HG03159 (cell line): ENCODE measurements around the gene PLPPR3.

Experiments used
- ATAC-seq: cut with Tn5 transposase; IDR thresholded peaks from one replicate; pipeline ENCODE4 v1.9.1; 2021; ENCODE audit warnings: mild to moderate bottlenecking, moderate library complexity; ENCODE audit not compliant: unreplicated experiment

The PLPPR3 gene

GRCh38 chr19:810077-810855 is 11.5 kb downstream of the PLPPR3 start:
- no peak for ATAC-seq

DNA sequence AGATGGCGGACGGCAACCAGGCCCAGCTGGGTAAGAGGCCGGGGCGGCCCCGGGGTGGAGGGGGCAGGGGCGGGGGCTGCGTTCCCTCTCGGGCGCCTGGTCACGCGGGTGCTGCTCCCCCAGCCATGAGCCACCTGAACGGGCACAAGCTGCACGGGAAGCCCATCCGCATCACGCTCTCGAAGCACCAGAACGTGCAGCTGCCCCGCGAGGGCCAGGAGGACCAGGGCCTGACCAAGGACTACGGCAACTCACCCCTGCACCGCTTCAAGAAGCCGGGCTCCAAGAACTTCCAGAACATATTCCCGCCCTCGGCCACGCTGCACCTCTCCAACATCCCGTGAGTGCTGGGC is 13.4 kb downstream of the PLPPR3 start:
- ATAC-seq: no peak

DNA sequence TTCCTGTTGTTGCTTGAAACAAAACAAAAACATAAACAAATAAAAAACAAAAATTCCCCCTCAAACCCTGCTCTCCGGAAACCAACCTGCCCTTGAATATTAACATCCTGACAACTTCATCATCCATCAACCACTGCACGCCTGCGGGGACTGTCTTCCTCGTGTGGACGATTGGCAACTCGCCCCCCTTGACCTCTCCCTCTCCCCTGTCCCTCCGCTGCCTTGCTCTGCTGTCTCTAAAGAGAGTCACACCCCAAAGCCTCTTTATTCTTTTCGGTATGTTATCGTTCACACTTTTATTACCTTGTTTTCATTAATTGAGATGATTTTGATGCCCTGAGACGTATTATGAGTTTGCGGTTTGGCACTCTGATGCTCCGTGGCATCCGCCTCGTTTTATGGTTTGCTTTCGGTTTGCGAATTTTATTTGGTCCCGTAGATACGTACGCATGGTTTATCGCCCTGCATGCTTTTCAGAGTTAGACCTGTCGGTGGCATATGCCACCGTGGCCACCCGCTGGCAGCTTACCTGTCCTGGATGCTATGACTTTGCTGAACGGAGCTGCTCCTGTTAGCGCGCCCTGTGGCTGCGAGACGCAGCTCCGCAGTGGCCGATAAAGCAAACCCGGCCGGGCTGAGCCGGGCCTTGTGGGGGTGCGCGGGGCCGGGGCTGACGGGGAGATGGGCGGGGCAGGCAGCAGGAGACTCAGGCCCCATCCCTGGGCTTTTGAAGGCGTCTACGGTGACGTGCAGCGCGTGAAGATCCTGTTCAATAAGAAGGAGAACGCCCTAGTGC is 13.9 kb downstream of the PLPPR3 start:
- ATAC-seq: no peak

- ATAC-seq: no peak
These were observed 14.8 kb downstream of the PLPPR3 start for GRCh38 chr19:806815-807421.

DNA sequence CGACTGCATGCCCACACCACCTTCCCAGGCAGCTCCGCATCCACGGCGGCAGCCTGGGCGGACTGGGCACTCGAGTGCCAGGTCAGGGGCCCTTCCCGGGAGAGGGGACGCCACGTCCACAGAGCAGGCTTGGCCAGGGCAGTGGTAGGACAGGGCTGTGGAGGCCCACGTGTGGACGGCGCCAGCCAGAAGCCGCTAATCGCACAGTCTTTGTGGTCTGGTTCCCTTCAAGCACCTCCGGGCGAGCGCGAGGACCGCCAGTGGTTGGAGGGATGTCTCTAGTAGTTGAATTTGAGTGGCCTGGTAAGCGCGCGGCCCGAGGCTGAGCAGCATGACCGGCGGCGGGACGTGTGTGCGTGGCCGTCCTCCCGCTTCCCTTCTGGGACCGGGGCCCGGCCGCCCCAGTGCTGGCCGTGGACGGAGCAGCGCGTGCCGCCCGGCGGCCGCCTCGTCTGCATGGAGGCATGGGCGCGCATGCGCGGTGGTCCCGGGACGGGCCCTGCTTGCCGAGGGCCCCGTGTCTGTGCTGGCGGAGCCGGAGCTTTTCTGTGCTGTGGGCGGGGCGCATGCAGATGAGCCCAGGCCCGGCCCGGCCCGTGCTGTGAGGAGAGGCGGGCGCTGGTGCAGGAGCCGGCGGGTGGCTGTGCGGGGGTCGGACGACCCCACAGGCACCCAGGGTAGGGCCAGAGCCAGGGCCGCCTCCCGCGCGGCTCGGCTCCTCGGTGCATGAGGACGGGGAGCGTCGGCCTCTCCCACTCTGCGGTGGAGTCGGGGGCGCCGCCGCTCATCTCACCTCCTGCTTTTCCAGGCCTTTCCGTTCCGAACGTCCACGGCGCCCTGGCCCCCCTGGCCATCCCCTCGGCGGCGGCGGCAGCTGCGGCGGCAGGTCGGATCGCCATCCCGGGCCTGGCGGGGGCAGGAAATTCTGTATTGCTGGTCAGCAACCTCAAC is 15.9 kb downstream of the PLPPR3 start:
- ATAC-seq: no peak

DNA sequence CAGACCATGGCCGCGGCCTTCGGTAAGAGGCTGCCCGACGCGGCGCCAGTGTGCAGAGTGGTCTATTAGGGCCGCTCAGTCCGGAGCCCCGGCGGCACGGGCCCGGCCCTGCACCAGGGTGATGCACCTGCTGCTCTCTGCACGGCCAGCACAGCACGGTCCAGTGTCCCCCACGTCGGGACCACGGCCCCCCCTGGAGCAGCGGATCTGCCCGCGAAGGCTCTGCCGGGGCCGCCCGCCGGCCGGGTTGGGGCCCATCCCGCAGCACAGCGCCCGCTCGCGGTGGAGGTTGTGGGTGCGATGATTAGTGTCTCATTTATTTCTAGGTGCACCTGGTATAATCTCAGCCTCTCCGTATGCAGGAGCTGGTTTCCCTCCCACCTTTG is 16.6 kb downstream of the PLPPR3 start:
- ATAC-seq: no peak

GRCh38 chr19:804419-805165 is 17.2 kb downstream of the PLPPR3 start:
- ATAC-seq: no peak

DNA sequence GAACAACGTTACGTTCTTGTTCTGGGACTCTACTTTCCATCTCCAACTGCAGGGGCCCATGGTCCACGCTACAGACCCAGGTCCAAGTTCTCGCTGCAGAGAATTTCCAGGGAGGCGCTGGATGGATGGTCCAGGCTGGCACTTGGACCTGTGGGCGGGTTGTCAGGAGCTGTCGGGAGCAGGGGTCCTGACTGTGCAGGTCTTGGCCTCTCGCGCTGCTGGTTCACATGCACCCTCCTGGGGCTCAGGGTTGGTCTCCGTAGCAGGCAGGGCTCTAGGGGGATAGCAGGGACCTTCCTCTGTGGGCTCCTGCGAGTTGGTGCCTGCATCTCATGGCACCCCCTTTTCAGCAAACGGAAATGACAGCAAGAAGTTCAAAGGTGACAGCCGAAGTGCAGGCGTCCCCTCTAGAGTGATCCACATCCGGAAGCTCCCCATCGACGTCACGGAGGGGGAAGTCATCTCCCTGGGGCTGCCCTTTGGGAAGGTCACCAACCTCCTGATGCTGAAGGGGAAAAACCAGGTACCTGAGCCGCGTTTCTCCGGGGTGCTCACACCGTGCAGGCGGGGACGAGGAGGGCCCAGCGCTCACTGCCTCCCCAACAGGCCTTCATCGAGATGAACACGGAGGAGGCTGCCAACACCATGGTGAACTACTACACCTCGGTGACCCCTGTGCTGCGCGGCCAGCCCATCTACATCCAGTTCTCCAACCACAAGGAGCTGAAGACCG is 17.9 kb downstream of the PLPPR3 start:
- no peak for ATAC-seq

- ATAC-seq: no peak
These were observed 18.6 kb downstream of the PLPPR3 start for GRCh38 chr19:803099-803561.

DNA sequence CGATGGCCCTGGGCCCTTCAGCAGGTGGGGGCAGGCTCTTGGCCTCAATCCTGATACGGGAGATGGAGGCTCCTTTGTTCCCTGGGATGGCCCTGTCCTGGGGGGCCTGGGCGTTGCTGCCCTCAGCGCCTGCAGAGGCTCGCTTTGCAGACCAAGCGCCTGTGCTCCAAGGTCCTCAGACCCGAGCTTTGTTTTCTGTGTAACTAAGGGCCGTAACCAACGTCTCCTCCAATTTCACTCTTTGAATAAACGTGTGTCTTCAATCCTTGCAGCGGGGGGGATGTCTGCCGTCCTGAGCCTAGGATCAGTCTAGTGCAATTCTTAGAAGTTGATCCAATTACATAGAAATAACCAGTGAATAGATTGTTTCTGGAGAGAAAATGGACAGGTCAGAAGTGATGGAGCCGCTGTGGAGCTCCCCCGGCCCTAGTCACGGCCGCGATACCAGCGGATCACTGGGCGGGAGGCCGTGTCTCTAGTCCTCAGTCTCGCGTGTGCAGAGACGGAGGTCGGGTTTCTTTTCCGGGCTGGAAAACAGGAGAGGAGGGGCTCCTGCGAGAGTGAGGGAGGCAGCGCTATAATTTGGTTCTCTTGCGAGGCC is 19.2 kb downstream of the PLPPR3 start:
- ATAC-seq: no peak

- ATAC-seq: no peak
These were observed 19.8 kb downstream of the PLPPR3 start for GRCh38 chr19:801861-802497.

GRCh38 chr19:801030-801860 is 20.5 kb downstream of the PLPPR3 start:
- ATAC-seq: no peak

- no peak for ATAC-seq
These were observed 21.3 kb downstream of the PLPPR3 start for GRCh38 chr19:800360-801029.

GRCh38 chr19:799076-799881 is 22.5 kb downstream of the PLPPR3 start:
- ATAC-seq: no peak

DNA sequence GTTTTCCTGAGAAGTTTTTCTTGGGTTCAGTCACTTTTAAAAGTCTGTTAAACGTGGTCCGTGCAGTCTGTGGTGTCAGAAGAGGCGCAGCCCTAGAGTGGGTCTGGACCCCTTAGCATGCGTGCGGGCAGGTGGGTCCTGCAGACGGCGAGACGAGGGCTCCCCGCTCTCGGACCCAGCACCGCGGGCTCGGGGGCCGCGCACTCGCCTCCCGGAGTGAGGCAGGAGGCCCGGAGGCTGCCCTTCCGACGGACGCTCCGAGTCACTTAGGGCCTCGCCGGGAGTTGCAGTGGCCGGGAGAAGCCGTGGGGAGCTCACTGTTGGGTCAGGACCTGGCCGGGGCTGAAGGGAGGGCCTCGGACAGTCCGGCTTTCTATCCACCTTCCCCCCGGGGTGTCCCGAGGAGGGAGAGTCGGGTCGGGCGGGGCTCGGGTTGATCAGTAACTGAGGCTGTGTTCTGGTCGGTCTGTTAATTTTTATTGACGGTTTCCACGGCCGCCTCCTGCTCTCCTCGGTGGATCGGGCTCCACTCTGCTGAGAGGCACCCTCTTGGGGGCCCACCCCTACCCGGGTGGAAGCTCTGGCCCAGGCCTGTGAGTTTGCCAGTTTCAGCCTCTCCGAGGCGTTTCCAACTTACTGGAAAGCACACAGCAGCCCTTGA is 23.2 kb downstream of the PLPPR3 start:
- ATAC-seq: no peak
